ENCODE measurements around the gene UPF3B.
A peak's percentile ranks its signal among the peaks of the same experiment; 100 is the strongest.
"Not testable (repeated sequence)": the region's sequence is repeated elsewhere in the genome, so short reads cannot be mapped to it uniquely, and the experiment has no call there.

The UPF3B gene, protein sequence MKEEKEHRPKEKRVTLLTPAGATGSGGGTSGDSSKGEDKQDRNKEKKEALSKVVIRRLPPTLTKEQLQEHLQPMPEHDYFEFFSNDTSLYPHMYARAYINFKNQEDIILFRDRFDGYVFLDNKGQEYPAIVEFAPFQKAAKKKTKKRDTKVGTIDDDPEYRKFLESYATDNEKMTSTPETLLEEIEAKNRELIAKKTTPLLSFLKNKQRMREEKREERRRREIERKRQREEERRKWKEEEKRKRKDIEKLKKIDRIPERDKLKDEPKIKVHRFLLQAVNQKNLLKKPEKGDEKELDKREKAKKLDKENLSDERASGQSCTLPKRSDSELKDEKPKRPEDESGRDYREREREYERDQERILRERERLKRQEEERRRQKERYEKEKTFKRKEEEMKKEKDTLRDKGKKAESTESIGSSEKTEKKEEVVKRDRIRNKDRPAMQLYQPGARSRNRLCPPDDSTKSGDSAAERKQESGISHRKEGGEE

DNA sequence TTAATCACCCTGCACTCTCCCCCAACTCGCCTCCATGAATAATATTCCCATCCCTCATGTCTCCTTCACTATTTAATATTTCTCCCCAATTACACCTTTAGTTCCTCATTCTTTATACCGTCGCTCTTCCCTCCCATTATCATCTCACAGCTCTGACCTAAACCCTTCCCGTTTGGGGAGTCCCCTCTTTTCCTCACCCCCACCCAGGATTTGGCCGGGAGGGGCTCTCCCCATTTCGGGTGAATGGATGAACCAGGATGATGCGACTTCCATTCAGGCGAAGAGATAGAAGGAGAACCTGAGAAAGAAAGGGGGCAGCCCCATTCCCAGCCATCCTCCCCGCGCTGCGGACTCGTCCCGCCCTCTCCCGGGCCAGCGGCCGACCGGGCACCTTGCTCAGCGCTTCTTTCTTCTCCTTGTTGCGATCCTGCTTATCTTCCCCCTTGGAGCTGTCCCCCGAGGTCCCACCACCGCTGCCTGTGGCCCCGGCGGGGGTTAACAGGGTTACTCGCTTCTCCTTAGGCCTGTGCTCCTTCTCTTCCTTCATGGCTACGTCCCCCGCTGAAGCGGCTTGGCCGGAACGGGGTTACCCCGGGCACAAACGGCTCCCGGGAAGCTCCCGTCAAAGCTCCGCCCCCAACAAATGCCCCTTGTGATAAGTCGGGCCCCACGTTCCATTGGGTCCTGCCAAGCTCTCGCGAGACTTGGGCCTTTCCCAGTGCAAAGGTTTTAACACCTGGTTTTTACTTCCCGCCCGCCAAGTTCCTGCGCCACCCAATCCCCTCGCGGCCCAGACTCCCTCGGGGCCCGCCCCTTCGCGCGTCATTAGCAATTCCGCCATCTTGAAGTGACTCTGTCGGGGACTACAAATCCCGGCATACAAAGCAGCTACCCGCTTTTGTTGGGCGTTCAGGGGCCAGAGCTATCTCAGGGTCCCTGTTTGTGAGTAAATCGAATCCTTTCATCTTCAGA, at the start of gene UPF3B:
Gene UPF3B, minus strand, starts transcription at position 582 of the 972 bp plus-strand sequence. Its CDS starts 35 bp downstream, at position 547.
- DNase-seq (ENCODE audit: low read depth in 1 of 2, low spot score in 1 of 2), result peak; percentile 70 to 89

DNA sequence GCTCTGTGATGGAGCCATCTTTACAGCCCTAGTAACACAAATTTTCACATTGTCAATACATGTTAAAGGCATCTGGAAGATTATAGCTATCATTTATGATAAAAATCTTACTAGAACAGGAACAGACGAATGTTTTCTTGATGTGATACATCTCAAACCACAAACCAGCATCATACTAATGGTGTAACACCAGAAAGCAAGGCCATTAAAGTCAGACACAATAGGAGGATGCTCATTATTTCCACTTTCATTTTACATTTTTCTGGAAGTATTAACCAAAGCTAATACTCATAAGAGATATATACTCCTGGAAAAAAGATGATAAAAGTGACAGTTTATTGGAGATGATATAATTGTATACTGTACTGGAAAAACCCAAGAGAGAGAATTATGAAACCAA, 48.2 kb upstream of the UPF3B start:
- no peak for DNase-seq (ENCODE audit: low read depth in 1 of 2, low spot score in 1 of 2)

DNA sequence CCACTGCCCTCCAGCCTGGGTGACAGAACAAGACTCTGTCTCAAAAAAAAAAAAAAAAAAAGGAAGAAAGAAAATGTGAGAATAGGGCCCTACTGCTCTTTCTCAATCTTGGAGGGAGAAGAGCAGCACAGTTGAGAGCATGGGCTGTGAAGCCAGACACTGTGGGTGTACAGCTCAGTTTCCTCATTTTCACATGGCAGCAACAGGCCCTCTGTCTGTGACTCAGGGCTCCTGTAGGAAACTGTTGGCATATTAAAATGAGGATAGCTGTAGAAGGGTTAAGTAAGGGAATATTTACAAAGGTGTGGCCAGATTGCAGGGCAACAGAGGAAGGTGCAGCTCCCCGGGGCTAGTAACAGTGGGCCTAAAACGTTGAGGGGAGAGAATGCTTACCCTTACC, 46.4 kb upstream of the UPF3B start:
- DNase-seq (ENCODE audit: low read depth in 1 of 2, low spot score in 1 of 2), result no peak

DNA sequence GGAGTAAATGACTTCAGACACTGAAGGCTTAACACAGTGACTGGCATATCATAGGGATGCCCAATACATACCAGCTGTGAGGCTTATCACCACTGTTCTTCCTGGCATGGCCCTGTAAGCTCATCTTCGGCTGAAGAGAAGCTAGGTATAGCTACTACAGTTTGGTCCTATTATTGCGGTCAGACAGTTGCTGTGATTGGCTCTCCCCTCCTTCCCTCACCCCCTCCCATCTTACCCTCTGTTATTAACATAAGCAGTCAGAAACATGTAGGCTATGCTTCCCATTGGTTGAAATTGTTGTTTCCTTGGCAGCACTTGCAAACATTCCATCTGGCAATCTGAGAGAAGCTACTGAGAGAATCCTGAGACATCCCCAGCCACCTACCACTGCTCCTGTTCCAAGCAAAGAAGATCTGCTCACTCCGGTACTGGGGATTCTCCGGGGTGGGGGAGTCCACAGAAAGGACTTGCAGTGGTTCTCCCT, 43.1 kb upstream of the UPF3B start, which contains the start of gene AKAP14:
Gene AKAP14, plus strand, starts transcription at position 51 of the 484 bp plus-strand sequence. CDS start 7,331 bp downstream, outside the sequence.
- no peak for DNase-seq (ENCODE audit: low read depth in 1 of 2, low spot score in 1 of 2)

DNA sequence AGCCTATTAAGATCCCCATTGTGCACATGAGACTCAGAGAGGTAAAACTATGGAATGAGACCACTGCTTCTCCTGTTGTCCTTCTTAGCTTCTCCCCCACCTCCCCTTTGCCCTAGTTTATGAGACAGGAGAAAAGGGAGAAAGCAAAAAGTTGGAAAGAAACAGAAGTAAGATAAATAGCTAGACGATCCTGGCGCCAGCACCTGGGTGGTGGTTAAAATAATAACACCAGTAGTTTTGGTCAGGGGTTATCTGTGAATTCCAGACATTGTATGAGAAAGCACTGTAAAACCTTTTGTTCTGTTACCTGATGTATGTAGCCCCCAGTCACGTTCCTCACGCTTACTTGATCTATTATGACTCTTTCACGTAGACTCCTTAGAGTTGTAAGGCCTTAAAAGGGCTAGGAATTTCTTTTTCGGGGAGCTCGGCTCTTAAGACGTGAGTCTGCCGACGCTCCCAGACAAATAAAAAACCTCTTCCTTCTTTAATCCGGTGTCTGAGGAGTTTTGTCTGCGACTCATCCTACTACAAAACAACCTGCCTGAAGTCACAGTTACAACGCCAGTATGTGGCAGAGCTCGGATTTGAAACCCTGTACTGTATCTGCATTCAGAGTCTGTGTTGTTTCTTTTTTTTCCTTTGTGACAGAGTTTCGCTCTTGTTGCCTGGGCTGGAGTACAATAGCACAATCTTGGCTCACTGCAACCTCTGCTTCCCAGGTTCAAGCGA, 39.4 kb upstream of the UPF3B start:
- DNase-seq (ENCODE audit: low read depth in 1 of 2, low spot score in 1 of 2), result not testable (repeated sequence)

DNA sequence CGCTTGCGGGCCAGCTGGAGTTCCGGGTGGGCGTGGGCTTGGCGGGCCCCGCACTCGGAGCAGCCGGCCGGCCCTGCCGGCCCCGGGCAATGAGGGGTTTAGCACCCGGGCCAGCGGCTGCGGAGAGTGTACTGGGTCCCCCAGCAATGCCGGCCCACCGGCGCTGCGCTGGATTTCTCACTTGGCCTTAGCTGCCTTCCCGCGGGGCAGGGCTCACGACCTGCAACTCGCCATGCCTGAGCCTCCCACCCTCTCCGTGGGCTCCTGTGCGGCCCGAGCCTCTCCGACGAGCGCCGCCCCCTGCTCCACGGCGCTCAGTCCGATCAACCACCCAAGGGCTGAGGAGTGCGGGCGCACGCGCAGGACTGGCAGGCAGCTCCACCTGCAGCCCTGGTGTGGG, 37.9 kb upstream of the UPF3B start:
- not testable (repeated sequence) for DNase-seq (ENCODE audit: low read depth in 1 of 2, low spot score in 1 of 2)

DNA sequence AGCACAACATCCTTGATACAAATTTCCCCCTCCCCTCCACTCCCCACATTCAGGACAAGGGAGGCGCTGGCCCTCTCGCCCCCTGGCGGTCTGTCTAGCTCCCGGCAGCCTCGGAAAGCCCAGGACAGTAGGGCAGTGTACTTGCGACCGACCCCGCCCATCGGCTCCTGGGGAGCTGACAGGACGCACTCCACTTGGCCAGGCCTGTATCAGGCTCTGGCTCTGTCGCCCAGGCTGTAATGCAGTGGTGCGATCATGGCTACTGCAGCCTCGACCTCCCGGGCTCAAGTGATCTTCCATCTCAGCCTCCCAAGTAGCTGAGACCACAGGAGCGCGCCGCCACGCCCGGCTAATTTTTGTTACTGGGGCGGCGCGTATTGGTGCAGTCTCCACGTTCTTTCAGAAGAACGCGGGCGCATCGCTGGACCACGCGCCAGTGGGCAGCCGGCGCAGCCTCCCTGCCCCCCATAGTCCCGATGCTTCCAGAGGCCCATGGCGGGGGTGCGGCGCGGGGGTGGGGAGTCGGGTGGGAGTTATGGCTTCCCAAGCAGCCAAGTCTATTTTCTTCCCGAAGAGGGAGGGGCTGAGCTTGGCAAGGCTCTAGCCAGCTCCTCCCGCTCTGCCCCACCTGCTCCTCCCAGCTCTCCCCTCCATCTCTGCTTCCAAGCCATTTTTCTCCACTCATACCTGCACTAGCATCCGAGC, 35.1 kb upstream of the UPF3B start:
- peak; percentile 17 to 25 for DNase-seq (ENCODE audit: low read depth in 1 of 2, low spot score in 1 of 2)

DNA sequence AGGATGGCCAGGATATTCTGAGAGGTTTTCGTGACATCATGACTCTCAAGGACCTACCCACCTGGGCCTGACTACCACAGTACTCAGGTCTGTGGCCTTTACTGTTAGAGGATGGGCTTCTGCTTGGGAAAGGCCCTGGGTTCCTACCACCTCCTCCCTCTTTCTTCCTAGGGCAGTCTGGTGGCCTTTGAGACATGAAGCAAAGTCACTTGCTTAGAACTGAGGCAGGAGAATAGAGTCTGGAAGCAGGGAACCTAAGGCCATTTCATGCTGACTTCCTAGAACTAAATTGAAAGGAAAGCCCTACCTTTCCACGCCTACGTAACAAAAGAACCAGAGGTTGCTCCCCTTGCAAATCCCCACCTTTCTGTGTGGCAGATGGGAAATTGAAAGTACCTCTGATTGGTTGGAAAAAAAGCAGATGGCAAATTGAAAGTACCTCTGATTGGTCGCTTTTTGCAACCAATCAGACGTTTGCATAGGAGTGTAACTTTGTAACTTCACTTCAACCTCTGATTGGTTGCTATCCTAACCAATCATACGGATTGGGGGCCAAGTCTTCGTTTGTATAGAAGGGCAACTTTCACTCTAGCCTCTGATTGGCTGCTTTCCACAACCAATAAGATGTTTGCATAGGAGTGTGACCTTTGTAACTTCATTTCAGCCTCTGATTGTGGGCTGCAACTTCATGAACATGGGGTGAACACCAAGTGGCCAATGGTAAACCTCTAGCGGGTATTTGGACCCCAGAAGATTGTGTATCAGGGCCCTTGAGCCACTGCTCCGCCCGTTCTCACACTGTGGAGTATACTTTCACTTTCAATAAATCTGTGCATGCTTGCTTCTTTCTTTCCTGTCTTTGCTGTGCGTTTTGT, 33.0 kb upstream of the UPF3B start:
- no peak for DNase-seq (ENCODE audit: low read depth in 1 of 2, low spot score in 1 of 2)

DNA sequence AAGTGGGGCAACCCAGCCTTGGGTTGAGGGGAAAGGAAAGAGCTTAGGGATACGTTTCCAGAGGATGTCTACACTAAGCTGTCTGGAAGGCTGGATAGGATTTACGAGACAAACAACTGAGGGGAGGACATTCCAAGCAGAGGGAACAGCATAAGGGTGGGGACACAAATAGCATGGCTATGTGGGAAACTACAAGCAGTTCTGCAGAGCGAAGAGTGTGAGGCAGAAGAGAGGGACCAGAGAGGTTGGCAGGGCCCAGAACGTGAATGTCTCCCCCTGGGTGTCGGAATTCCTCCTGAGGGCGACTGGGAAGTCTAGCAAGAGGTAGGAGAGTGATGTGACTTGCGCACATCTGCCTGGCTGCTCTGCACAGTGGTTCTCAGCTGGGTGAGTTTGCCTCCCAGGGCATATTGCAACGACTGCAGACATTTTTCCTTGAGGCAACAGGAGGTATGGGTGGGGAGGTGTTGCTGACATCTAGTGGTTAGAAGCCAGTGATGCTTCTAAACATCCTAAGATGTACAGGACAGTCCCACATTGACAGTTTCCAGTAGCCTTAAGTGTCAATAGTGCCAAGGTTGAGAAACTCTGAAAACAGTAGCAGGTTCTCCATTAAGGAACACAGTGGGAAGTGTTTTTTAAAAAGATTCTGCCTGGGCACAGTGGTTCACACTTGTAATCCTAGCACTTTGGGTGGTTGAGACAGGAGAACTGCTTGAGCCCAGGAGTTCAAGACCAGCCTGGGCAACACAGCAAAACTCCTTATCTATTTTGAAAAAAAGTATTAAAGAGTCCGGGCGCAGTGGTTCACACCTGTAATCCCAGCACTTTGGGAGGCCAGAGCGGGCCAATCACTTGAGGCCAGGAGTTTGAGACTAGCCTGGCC, 28.0 kb upstream of the UPF3B start:
- no peak for DNase-seq (ENCODE audit: low read depth in 1 of 2, low spot score in 1 of 2)

DNA sequence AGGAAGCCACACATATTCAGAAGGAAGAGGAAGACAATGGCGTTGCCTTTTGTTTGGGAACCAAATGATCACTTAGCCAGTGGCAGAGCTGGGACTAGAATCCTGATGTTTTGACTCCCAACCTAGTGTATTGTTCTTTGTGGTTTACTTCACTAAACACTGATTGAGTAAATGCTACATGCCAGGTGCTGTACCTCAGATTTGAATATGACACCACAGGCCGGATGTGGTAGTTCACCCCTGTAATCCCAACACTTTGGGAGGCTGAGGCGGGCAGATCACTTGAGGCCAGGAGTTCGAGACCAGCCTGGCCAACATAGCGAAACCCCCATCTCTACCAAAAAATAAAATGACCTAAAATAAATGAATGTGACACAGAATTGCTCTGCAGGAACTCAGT, 27.3 kb upstream of the UPF3B start:
- no peak for DNase-seq (ENCODE audit: low read depth in 1 of 2, low spot score in 1 of 2)

DNA sequence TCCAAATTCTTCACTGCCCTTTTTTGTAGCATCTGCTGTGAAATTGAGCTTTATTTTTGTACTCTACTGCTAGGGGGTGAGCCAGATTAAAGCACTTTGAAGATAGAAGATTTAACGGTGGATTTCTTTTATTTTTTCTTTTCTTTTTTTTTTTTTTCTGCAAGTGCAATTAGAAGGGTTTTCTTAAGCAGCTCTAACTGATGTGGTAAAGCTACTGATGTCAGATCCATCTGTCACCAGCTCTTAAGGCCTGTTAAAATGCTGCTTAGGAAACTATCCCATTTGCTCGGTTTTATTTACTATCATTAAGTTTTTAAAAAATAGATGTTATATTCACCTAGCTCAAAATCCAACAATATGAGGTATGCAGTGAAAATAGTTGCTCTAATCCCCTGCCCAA, 26.0 kb upstream of the UPF3B start:
- DNase-seq (ENCODE audit: low read depth in 1 of 2, low spot score in 1 of 2), result no peak

DNA sequence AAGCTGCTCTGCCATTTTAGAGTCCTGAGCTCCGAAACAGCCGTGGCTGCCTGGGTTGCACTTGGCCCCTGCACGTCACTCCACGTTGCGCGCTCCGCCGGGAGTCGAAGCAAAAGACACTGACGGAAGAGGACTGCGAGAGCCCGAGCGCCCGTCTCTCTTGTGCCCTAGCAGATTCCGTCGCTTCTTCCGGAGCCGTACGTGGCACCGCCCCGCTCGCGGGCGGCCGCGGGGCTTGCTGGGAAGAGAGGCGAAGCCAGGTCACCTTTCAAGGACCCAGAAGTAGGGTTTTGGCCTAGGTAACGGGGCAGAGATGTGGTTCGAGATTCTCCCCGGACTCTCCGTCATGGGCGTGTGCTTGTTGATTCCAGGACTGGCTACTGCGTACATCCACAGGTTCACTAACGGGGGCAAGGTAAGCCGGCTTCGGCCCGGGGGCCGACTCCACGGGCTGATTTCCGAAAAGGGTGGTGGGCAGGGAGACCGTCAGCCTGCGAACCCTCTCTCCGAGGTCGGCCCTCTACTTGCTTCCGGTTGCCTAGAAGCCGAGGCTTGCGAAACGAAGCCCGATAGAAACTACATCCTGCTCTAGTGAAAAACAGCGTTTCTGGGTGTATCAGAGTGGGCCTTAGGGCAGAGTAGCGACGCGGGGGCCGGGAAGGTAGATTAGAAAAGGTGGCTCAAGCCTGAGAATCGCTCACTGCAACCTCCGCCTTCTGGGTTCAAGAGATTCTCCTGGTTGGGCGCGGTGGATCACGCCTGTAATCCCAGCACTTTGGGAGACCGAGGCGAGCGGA, 19.0 kb upstream of the UPF3B start, which contains the start of the genes NDUFA1 and RNF113A:
Gene NDUFA1, plus strand, starts transcription at position 234 of the 797 bp plus-strand sequence. Its CDS starts 80 bp downstream, at position 314.
Gene RNF113A, minus strand, starts transcription at position 135 of the 797 bp plus-strand sequence. Its CDS starts 120 bp downstream, at position 15.
- DNase-seq (ENCODE audit: low read depth in 1 of 2, low spot score in 1 of 2), result peak; percentile 54 to 71

DNA sequence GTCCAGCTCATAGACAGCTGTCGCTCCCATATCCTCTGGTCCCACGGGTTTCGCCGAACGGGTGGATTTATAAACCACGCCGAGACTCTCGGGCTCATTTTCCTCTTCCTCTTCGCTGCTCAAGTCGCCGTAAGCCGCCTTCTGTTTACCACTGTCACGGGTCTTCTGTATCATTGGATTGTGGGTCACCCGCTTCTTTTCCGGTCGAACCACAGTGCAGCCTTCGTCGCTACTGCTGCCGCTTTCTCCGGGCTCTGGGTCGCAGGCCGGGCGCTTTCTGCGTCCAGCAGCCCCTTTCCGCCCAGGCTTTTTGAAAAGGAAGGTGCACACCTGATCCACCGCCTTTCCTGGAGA, 18.5 kb upstream of the UPF3B start:
- DNase-seq (ENCODE audit: low read depth in 1 of 2, low spot score in 1 of 2), result no peak

DNA sequence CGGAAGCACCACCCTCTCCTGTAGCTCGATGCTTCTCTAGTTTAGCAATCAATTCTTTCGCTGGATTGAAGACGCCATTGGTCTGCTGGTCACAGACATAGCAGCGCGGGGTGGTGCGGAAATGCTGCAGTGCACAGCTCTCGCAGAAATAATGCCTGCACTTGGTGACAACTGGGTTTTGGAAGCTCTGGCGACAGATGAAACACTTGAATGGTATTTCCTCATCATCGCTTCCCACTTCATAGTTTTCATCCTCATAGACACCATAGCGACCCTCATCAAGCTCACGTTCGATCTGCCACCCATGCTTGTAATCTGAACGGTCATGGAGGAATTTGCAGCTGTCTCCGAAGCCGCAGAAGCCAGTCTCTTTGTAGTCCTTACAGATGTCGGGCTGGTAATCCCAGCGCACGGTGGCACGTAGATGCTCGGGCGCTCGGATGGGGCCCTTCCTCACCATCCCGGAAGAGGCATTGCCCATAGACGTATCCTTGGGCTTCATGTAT, 17.9 kb upstream of the UPF3B start:
- no peak for DNase-seq (ENCODE audit: low read depth in 1 of 2, low spot score in 1 of 2)

DNA sequence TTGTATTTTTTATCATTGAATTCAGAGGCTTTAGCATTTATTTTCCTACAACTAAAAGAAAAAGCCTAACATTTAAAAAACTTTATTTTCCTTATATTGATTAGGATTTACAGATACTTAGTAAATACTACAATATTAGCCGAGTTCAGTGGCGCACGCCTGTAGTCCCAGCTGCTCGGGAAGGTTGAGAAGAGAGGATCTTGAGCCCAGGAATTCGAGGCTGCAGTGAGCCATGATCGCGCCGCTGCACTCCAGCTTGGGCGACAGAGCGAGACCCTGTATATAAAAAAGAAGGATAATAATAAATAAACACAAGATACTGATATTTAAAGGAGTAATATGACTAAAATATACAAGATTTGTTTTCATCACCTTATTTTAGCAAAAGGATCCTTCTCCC, 681 bp upstream of the UPF3B start:
- no peak for DNase-seq (ENCODE audit: low read depth in 1 of 2, low spot score in 1 of 2)

DNA sequence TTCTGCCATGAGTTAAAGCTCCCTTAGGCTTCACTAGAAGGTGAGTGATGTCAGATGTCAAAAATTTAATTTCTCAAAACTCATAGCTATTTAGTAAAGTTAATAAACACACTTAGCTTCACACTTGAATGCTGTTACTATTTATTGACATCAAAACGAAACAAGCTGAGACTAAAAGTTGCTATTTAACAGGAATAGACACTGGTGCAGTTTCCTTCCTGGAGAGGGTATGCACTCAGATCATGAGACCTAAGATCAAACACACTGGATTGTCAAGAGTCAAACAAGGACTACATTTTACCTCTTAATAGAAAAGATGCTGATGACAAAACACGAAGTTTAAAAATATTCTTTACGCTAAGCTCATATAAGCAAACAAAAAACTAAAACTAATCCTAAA, 18.9 kb downstream of the UPF3B start:
- no peak for DNase-seq (ENCODE audit: low read depth in 1 of 2, low spot score in 1 of 2)

DNA sequence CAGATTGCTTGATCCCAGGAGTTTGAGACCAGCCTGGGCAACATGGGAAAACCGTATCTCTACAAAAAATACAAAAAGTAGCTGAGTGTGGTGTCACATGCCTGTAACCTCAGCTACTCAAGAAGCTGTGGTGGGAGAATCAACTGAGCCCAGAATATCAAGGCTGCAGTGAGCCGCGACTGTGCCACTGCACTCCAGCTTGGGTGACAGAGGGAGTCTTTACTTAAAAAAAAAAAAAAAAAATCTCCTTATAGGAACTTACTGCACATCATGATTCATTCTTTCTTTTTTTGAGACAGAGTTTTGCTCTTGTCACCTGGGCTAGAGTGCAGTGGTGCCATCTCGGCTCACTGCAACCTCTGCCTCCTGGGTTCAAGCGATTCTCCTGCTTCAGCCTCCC, 24.3 kb downstream of the UPF3B start:
- no peak for DNase-seq (ENCODE audit: low read depth in 1 of 2, low spot score in 1 of 2)
